Measurements from ENCODE around the gene ZNF507.

Gene ZNF507

GRCh38 chr19:32307591-32307990, 37.8 kb upstream of the ZNF507 start:
- Histone ChIP-seq H3K79me2 (ENCODE audit: low read length) (no peaks in the 10 kb centered on the region), H3K4me2 (ENCODE audit: low read length) (no peak overlapping the region), H3K9me3 (ENCODE audit: insufficient read depth, low read length) (peaks cover 9% of the 10 kb centered on the region; the same call in 1 of the 2 replicates), H2AFZ (ENCODE audit: low read depth, low read length) (no peak overlapping the region), H3K4me3 (ENCODE audit: low read length) (no peak overlapping the region), H4K20me1 (ENCODE audit: insufficient read depth, low read length) (no peaks in the 10 kb centered on the region), H3K27me3 (ENCODE audit: low read depth, low read length) (no peaks in the 10 kb centered on the region), H3K9ac (ENCODE audit: low read length) (no peak overlapping the region), H3K36me3 (replicated peaks; ENCODE audit: low read depth, low read length) (no peaks in the 10 kb centered on the region), H3K27ac (ENCODE audit: low read length) (no peak overlapping the region), H3K4me1 (ENCODE audit: low read length) (no peaks in the 10 kb centered on the region)
- TF ChIP-seq CTCF (IDR thresholded peaks at IDR 0.05; ENCODE audit: low read depth, low read length) (no peak), EZH2phosphoT487 (IDR thresholded peaks at IDR 0.05; ENCODE audit: low read depth) (no peak)

DNA sequence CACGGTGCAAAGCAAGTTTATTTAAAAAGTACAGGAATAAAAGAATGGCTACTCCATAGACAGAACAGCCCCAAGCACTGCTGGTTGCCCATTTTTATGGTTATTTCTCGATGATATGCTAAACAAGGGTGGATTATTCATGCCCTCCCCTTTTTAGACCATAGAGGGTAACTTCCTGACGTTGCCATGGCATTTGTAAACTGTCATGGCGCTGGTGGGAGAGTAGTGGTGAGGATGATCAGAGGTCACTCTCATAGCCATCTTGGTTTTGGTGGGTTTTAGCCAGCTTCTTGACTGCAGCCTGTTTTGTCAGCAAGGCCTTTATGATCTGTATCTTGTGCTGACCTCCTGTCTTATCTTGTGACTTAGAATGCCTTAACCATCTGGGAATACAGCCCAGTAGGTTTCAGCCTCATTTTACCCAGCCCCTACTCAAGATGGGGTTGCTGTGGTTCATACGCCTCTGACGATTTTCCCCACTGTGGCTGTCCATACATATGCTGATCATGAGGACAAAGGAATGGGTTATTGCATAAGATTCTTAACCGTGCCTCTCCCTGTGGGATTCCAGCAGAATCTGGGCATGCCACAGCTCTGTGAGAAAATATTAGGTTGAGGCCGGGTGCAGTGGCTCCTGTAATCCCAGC, 36.9 kb upstream of the ZNF507 start:
- Histone ChIP-seq H3K9me3 (ENCODE audit: insufficient read depth, low read length) (peaks cover 5% of the 10 kb centered on the region; the same call in 1 of the 2 replicates), H2AFZ (ENCODE audit: low read depth, low read length) (no peak overlapping the region), H4K20me1 (ENCODE audit: insufficient read depth, low read length) (no peaks in the 10 kb centered on the region), H3K79me2 (ENCODE audit: low read length) (no peaks in the 10 kb centered on the region), H3K27ac (ENCODE audit: low read length) (no peak overlapping the region), H3K4me3 (ENCODE audit: low read length) (no peak overlapping the region), H3K27me3 (ENCODE audit: low read depth, low read length) (no peaks in the 10 kb centered on the region), H3K4me2 (ENCODE audit: low read length) (no peak overlapping the region), H3K4me1 (ENCODE audit: low read length) (no peaks in the 10 kb centered on the region), H3K9ac (ENCODE audit: low read length) (no peak overlapping the region), H3K36me3 (replicated peaks; ENCODE audit: low read depth, low read length) (no peaks in the 10 kb centered on the region)
- TF ChIP-seq EZH2phosphoT487 (IDR thresholded peaks at IDR 0.05; ENCODE audit: low read depth) (no peak), CTCF (IDR thresholded peaks at IDR 0.05; ENCODE audit: low read depth, low read length) (no peak)

- Histone ChIP-seq H3K79me2 (ENCODE audit: low read length) (no peaks in the 10 kb centered on the region), H3K4me2 (ENCODE audit: low read length) (no peak overlapping the region), H3K27ac (ENCODE audit: low read length) (no peak overlapping the region), H3K4me3 (ENCODE audit: low read length) (no peak overlapping the region), H3K9me3 (ENCODE audit: insufficient read depth, low read length) (no peaks in the 10 kb centered on the region), H2AFZ (ENCODE audit: low read depth, low read length) (no peak overlapping the region), H3K9ac (ENCODE audit: low read length) (no peak overlapping the region), H3K27me3 (ENCODE audit: low read depth, low read length) (peaks cover 10% of the 10 kb centered on the region; the same call in 1 of the 2 replicates), H3K36me3 (replicated peaks; ENCODE audit: low read depth, low read length) (no peaks in the 10 kb centered on the region), H3K4me1 (ENCODE audit: low read length) (no peaks in the 10 kb centered on the region), H4K20me1 (ENCODE audit: insufficient read depth, low read length) (no peaks in the 10 kb centered on the region)
- TF ChIP-seq CTCF (IDR thresholded peaks at IDR 0.05; ENCODE audit: low read depth, low read length) (no peak), EZH2phosphoT487 (IDR thresholded peaks at IDR 0.05; ENCODE audit: low read depth) (no peak)
Observed at GRCh38 chr19:32309711-32310390, 35.6 kb upstream of the ZNF507 start.

- Histone ChIP-seq H4K20me1 (ENCODE audit: insufficient read depth, low read length) (no peaks in the 10 kb centered on the region), H3K79me2 (ENCODE audit: low read length) (no peaks in the 10 kb centered on the region), H3K27ac (ENCODE audit: low read length) (no peak overlapping the region), H3K4me1 (ENCODE audit: low read length) (no peaks in the 10 kb centered on the region), H3K9me3 (ENCODE audit: insufficient read depth, low read length) (no peaks in the 10 kb centered on the region), H3K4me3 (ENCODE audit: low read length) (no peak overlapping the region), H3K9ac (ENCODE audit: low read length) (no peak overlapping the region), H3K4me2 (ENCODE audit: low read length) (no peak overlapping the region), H3K27me3 (ENCODE audit: low read depth, low read length) (peaks cover 10% of the 10 kb centered on the region; the same call in 1 of the 2 replicates), H3K36me3 (replicated peaks; ENCODE audit: low read depth, low read length) (no peaks in the 10 kb centered on the region), H2AFZ (ENCODE audit: low read depth, low read length) (no peak overlapping the region)
- no peak for TF ChIP-seq CTCF (IDR thresholded peaks at IDR 0.05; ENCODE audit: low read depth, low read length)
- no peak for TF ChIP-seq EZH2phosphoT487 (IDR thresholded peaks at IDR 0.05; ENCODE audit: low read depth)
Observed at GRCh38 chr19:32311371-32311770, 34.0 kb upstream of the ZNF507 start.

Measured in OCI-LY3 (cell line).